Esophagus muscularis mucosa (tissue), 4 donors: Measurements from ENCODE around the gene DOC2A. TPM values are rescaled to one million over a fixed set of nuclear protein-coding genes. Genes with fewer than 3 reads are reported as not detected.
"Not testable (repeated sequence)": the region's sequence is repeated elsewhere in the genome, so short reads cannot be mapped to it uniquely, and the experiment has no call there.

ENCODE experiments used
- DNase-seq: peaks from one replicate; pipeline ENCODE4 v3.0.0-alpha.2; 2017; ENCODE audit errors: extremely low spot score
- H3K27ac ChIP-seq, 4 donors: fragments of 200-600 bp; sonication (generic); replicated peaks in 1 of 4; 1 replicate in 3 of 4; 2 replicates in 1 of 4; pipeline ENCODE4 v1.5.1; 2016 to 2019; ENCODE audit warnings: mild to moderate bottlenecking in 1 of 4
- H3K27me3 ChIP-seq, 4 donors: fragments of 200-600 bp; sonication (generic); one replicate each; pipeline versions ENCODE4 v1.5.1 to v1.6.0; 2016 to 2019
- H3K36me3 ChIP-seq, 4 donors: fragments of 200-600 bp; sonication (generic); one replicate each; pipeline ENCODE4 v1.5.1; 2016 to 2019
- H3K4me1 ChIP-seq, 4 donors: fragments of 200-600 bp; sonication (generic); one replicate each; pipeline ENCODE4 v1.5.1; 2016 to 2019
- H3K4me3 ChIP-seq, 4 donors: fragments of 200-600 bp; sonication (generic); 1 replicate in 2 of 4; 2 replicates in 2 of 4; pipeline ENCODE4 v1.5.1; 2016 to 2019; ENCODE audit warnings: mild to moderate bottlenecking in 4 of 4, moderate library complexity in 1 of 4
- H3K9me3 ChIP-seq, 4 donors: fragments of 200-600 bp; sonication (generic); 1 replicate in 3 of 4; 2 replicates in 1 of 4; pipeline ENCODE4 v1.5.1; 2016 to 2019
- CTCF ChIP-seq, 3 experiments: fragments of 200-600 bp in 2 of 3; fragments of 450-650 bp in 1 of 3; sonication (generic) in 2 of 3; IDR thresholded peaks; one replicate each; pipeline ENCODE4 v1.5.1; 2017 to 2019; ENCODE audit warnings: antibody characterized with exemption in 3 of 3, mild to moderate bottlenecking in 2 of 3, moderate library complexity in 1 of 3
- EP300 ChIP-seq: sonication (generic); formaldehyde crosslinking; IDR thresholded peaks from one replicate; pipeline ENCODE4 v1.6.1; 2017; ENCODE audit warnings: antibody characterized with exemption
- POLR2A ChIP-seq: fragments of 450-650 bp; IDR thresholded peaks from one replicate; pipeline ENCODE4 v1.6.1; 2017; ENCODE audit warnings: antibody characterized with exemption, moderate library complexity, mild to moderate bottlenecking, low read depth
- POLR2AphosphoS5 ChIP-seq, 2 donors: sonication (generic); formaldehyde crosslinking; IDR thresholded peaks; one replicate each; pipeline ENCODE4 v1.6.1; 2017; ENCODE audit warnings: antibody characterized with exemption in 2 of 2
- WGBS: methylation state at CpG from one replicate; pipeline ENCODE4 v1.1.5; 2018; 5-methylcytosine and 5-hydroxymethylcytosine counted together
- intact Hi-C: fragments of 100-400 bp; cut with DNase I; formaldehyde crosslinking; loops from one replicate; pipeline ENCODE4 v1.15.1; 2023
- total RNA-seq, 4 donors: library from RNA; depleted of rRNA; stranded (reverse); fragments of >200 nt; gene quantifications; one replicate each; pipeline versions ENCODE4 v1.1.0 to v1.2.1, GENCODE V29; 2016

Gene DOC2A
- total RNA-seq, 4 donors from 2014 or later, result 0.50 to 0.83 TPM; not detected in 2

GRCh38 chr16:30041841-30042240 lies 31.0 kb upstream of the DOC2A start:
- no peak overlapping the region for H3K4me3 ChIP-seq
- 24% methylated on average over 5 of the region's 5 CpGs for WGBS
- intact Hi-C loops, result no loop called here
- no peak for DNase-seq
- peaks cover 0 to 21% (median 0%) of the 10 kb centered on the region in 4 donors for H3K27me3 ChIP-seq
- no peaks in the 10 kb centered on the region for H3K4me1 ChIP-seq
- TF ChIP-seq POLR2AphosphoS5 (IDR thresholded peaks at IDR 0.05) (no peak), CTCF (IDR thresholded peaks at IDR 0.05) (peak; percentile 41 to 48 (median 42))
- no peaks in the 10 kb centered on the region for H3K36me3 ChIP-seq
- no peaks in the 10 kb centered on the region for H3K9me3 ChIP-seq
- no peak overlapping the region for H3K27ac ChIP-seq

GRCh38 chr16:30040690-30041089 lies 29.9 kb upstream of the DOC2A start:
- H3K9me3 ChIP-seq, H3K27ac ChIP-seq, H3K36me3 ChIP-seq, H3K4me1 ChIP-seq, intact Hi-C loops, DNase-seq, H3K4me3 ChIP-seq: not testable (repeated sequence)
- 87% methylated on average over 5 of the region's 5 CpGs for WGBS
- peaks cover 0 to 33% (median 0%) of the 10 kb centered on the region in 4 donors for H3K27me3 ChIP-seq

- TF ChIP-seq CTCF (IDR thresholded peaks at IDR 0.05), result no peak
- intact Hi-C loops, result no loop called here
- Histone ChIP-seq H3K36me3 (no peaks in the 10 kb centered on the region), H3K27ac (no peak overlapping the region), H3K9me3 (no peaks in the 10 kb centered on the region), H3K4me3 (no peak overlapping the region), H3K4me1 (no peaks in the 10 kb centered on the region), H3K27me3 (peaks cover 0 to 37% (median 0%) of the 10 kb centered on the region in 4 donors)
- no peak for DNase-seq
- 71% methylated on average over 5 of the region's 5 CpGs for WGBS
These were observed 29.4 kb upstream of the DOC2A start for GRCh38 chr16:30040221-30040620.

GRCh38 chr16:30033270-30033669 lies 22.4 kb upstream of the DOC2A start:
- H3K36me3 ChIP-seq, result no peaks in the 10 kb centered on the region
- TF ChIP-seq POLR2A, result no peak
- no peak for TF ChIP-seq CTCF (IDR thresholded peaks at IDR 0.05)
- TF ChIP-seq EP300, result no peak
- TF ChIP-seq POLR2AphosphoS5 (IDR thresholded peaks at IDR 0.05), result no peak
- no peaks in the 10 kb centered on the region for H3K9me3 ChIP-seq
- 75% methylated on average over 7 of the region's 7 CpGs for WGBS
- intact Hi-C loops, result no loop called here
- H3K27ac ChIP-seq, result no peak overlapping the region
- H3K4me3 ChIP-seq, result no peak overlapping the region
- no peak for DNase-seq
- peaks cover 0 to 88% (median 42%) of the 10 kb centered on the region in 4 donors for H3K27me3 ChIP-seq
- H3K4me1 ChIP-seq, result peaks cover 9 to 19% (median 13%) of the 10 kb centered on the region in 4 donors

GRCh38 chr16:30032083-30032819 lies 21.4 kb upstream of the DOC2A start:
- no peak for DNase-seq
- TF ChIP-seq EP300 (no peak), CTCF (IDR thresholded peaks at IDR 0.05) (peak; percentile 42 to 72 (median 48))
- peaks cover 0 to 98% (median 42%) of the 10 kb centered on the region in 4 donors for H3K27me3 ChIP-seq
- H3K9me3 ChIP-seq, result no peaks in the 10 kb centered on the region
- H3K4me3 ChIP-seq, result no peak overlapping the region
- intact Hi-C loops, result no loop called here
- no peaks in the 10 kb centered on the region for H3K36me3 ChIP-seq
- peaks cover 9 to 19% (median 13%) of the 10 kb centered on the region in 4 donors for H3K4me1 ChIP-seq
- no peak overlapping the region for H3K27ac ChIP-seq
- 25% methylated on average over 12 of the region's 12 CpGs for WGBS
